ENCODE measurements around the gene B4GALT4. TPM values are rescaled to one million over a fixed set of nuclear protein-coding genes. Genes with fewer than 3 reads are reported as not detected.

B4GALT4 gene
- total RNA-seq, 4 donors from 2014 or later, result 10.9 to 15.3 (median 14.0) TPM

DNA sequence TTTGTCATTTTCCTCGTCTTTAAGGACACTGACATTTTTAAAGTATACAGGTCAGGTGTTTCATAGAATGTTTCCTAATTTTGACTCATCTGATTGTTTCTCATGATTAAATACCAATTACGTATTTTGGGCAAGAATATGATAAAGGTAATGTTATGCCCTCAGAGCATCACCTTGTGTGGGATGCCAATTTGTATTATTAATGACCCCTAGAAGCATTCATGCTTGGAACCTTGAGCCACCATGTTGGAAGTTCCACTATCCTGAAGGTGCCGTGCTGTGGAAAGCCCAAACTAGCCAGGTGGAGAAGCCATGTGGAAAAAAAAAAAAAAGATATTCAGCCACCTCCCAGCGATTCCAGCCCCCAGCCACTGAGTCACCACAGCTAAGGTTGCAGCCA is 19.1 kb upstream of the B4GALT4 start:
- TF ChIP-seq, protein P1, sequence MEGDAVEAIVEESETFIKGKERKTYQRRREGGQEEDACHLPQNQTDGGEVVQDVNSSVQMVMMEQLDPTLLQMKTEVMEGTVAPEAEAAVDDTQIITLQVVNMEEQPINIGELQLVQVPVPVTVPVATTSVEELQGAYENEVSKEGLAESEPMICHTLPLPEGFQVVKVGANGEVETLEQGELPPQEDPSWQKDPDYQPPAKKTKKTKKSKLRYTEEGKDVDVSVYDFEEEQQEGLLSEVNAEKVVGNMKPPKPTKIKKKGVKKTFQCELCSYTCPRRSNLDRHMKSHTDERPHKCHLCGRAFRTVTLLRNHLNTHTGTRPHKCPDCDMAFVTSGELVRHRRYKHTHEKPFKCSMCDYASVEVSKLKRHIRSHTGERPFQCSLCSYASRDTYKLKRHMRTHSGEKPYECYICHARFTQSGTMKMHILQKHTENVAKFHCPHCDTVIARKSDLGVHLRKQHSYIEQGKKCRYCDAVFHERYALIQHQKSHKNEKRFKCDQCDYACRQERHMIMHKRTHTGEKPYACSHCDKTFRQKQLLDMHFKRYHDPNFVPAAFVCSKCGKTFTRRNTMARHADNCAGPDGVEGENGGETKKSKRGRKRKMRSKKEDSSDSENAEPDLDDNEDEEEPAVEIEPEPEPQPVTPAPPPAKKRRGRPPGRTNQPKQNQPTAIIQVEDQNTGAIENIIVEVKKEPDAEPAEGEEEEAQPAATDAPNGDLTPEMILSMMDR (IDR thresholded peaks at IDR 0.05; ENCODE audit: low read depth), result no peak

DNA sequence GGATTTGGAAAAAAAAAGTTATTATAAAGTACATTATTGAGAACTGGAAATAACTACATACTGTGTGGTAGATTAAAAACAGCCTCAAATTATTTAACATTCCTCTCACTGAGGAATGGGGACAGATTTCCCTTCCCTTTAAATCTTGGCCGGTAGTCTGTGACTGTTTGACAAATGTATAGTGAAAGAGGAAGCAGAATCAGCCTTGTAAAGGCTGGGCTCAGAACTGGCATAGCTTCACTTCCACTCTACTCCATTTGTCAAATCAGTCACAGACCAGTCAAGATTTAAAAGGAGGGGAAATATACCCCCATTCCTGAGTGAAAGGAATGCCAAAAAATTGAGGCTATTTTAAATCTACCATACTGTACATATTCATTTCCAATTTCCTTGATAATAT is 18.2 kb upstream of the B4GALT4 start:
- TF ChIP-seq, protein P1 (IDR thresholded peaks at IDR 0.05; ENCODE audit: low read depth), result no peak

DNA sequence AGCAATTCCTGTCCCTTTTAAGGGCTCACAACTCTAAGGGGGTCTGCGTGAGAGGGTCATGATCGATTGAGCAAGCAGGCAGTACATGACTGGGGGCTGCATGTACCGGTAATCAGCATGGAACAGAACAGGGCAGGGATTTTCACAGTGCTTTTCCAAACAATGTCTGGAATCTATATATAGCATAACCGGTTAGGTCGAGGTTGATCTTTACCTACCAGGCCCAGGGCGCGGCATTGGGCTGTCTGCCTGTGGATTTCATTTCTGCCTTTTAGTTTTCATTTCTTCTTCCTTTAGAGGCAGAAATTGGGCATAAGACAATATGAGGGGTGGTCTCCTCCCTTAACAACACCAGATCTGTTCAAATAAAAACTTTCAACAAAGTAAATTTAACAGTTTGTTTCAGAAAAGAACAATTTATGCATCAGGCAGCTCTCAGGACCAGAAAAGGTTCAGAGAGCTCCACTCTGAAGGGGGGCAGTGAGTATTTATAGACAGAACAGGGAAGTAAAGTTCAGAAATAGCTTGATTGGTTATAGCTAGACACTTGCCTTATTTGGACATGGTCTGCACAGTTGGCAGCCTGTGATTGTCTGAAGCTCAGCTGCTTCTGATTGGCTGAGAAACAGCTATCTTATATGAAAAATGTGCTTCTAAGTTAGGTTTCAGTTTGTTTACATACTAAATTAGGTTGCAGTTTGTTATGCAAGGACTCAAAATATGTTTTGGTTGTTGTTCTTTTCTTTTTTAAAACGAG is 17.2 kb upstream of the B4GALT4 start:
- TF ChIP-seq, protein P1 (IDR thresholded peaks at IDR 0.05; ENCODE audit: low read depth), result no peak

DNA sequence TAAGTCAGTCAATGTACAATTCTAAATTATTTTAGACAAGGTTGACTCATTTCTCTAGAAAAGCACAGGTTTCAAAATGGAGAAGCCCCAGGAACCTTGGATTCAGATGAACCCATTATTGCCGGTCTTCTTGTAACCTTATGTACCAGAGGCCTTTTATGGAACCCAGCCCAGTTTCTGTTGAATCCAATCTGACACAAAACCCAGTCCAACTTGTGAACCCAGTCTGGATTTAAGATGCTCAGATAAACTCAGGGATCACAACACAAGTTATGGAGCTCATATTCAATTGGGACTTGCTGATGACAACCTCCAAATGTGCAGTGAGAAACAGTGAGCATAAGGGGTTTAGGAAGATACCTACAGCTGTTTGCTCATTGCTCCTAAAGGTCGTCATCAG is 16.4 kb upstream of the B4GALT4 start:
- TF ChIP-seq, protein P1 (IDR thresholded peaks at IDR 0.05; ENCODE audit: low read depth), result no peak

DNA sequence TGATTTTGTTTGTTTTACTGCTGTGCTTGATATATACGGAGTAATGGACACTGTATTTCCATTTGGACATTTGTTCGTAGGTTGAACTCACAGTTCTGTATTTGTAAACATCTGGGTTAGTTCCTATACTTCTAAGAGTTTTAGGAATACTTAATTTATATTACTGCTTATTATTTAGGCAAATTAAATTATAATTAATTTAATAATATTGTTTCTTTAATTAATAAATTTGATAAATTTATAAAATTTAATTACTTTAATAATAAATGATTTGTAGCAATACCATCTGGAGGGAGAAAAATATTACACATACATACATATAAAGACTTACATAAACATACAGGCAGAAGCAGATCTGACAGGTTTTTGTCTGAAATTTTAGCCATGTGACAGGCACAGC is 14.5 kb upstream of the B4GALT4 start:
- TF ChIP-seq, protein P1 (IDR thresholded peaks at IDR 0.05; ENCODE audit: low read depth), result no peak

DNA sequence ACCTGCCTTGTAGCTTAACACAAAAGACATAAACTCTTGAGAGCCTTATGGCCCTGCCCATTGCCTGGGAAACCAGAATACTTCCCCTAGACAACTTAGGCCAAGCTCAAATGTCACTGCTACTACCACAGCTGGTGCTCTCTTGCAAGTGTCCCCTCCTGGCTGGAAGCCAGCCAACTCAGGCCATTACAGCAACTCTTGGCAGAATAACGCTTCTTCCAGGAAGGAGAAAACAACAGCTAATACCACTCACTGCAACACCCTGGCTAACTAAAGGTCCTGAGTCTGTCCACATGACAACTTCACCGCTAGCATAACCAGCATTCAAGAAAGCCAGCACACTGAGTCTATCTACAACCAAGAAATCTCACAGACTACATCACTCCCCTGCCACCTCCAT is 5.1 kb upstream of the B4GALT4 start:
- TF ChIP-seq, protein P1 (IDR thresholded peaks at IDR 0.05; ENCODE audit: low read depth), result no peak

DNA sequence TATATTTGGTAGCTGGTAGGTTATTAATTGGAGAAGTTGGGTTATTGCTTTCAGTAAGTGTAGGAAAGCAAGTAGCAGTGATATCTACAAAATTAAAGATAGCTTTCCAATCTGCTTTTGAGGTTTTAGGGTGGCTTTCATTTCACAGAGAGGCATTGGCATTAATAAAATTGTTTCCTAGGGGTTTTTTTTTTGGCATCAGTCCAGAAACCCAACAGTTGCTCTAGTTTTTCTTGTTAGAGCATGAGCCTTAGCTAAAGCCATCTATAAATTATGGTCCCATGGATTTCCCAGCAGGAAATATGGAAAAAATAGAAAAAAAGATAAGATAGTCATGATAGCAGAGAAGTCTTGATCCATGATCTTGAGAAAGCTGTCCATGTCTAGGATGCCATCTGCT is 3.0 kb upstream of the B4GALT4 start:
- TF ChIP-seq, protein P1 (IDR thresholded peaks at IDR 0.05; ENCODE audit: low read depth), result no peak
